GM19043 (cell line): ENCODE measurements around the gene TSTD2.
"Not testable (repeated sequence)": the region's sequence is repeated elsewhere in the genome, so short reads cannot be mapped to it uniquely, and the experiment has no call there.

Experiments
- ATAC-seq: cut with Tn5 transposase; IDR thresholded peaks from one replicate; pipeline ENCODE4 v1.9.1; 2021; ENCODE audit warnings: low read depth; ENCODE audit not compliant: unreplicated experiment

TSTD2 gene

DNA sequence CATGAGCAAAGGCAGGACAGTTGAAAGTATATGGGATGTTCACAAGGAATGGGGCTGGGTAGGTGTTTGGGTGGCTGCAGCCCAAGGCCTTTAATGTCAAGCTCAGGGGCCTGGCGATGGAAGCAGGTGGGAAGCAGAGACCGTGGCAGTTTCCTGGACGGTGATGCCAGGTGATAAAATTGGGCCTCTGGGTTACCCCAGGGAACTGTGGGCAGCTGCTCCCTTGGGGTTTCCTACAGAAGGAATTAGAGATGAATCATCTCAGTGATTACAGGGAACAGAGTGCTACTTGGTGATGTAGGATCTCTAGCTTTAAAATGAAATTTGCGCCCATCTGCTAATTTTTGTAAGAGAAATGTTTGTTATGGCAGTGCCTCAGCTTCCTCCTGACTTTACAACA lies 39.2 kb downstream of the TSTD2 start:
- no peak for ATAC-seq

DNA sequence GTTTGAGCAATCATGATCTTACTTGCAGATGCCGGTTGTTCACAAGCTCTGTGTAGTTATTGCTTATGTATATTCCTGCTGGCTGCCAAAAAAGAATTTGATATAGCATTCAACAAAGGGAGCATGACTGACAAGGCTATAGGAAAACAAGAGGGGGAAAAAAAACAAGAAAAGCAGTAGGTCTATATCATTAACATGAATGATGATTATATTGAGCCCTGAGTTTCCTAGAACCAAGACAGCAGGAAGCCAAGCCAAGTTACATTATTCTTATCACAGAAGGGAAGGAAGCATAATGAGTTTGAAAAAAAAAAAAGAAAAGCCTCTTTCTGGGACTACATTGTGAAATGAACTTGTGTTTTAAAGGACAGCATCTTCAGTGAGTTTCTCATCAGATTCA lies 41.0 kb downstream of the TSTD2 start:
- ATAC-seq: no peak

DNA sequence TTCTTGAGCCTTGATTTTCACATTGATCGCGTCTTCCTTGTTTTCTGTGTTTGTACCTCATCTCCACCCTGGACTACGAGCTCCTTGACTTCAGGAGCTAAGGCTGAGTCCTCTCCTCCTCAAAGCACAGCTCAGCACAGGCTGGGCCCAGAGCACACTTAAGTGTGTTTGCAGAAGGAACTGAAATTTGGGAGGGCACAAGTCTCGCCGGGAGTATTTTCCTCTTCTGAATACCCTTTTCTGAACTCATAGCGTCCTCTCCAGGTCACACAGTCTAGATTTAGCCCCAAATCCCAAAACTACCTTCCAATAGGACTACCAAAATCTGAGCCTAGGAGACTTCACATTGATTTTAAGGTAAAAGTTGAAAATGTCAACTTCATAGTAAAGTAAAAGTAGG lies 41.6 kb downstream of the TSTD2 start:
- ATAC-seq: no peak

- ATAC-seq: not testable (repeated sequence)
These were observed 46.3 kb downstream of the TSTD2 start for GRCh38 chr9:97586909-97587308.

- ATAC-seq: not testable (repeated sequence)
These were observed 48.4 kb downstream of the TSTD2 start for GRCh38 chr9:97584778-97585177.

- ATAC-seq: not testable (repeated sequence)
These were observed 51.6 kb downstream of the TSTD2 start for GRCh38 chr9:97581590-97581989.

DNA sequence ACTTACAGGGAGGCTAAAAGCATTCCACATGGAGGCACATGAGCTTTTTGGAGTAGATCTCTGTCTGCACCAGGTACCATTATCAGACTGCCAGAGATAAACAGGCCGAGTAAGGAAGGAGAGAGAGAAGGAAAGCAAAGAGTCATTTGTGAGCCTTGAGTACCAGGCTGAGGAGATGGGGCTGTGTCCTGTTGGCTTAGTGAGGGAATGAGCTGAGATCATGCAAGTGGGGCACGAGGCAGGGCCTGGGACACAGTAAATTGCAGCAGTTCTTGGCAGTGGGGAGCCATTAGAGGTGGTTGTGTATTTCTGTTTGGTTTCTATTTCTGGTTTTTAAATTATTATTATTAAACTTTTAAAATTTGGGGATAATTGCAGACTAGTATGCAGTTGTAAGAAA lies 53.3 kb downstream of the TSTD2 start:
- no peak for ATAC-seq

DNA sequence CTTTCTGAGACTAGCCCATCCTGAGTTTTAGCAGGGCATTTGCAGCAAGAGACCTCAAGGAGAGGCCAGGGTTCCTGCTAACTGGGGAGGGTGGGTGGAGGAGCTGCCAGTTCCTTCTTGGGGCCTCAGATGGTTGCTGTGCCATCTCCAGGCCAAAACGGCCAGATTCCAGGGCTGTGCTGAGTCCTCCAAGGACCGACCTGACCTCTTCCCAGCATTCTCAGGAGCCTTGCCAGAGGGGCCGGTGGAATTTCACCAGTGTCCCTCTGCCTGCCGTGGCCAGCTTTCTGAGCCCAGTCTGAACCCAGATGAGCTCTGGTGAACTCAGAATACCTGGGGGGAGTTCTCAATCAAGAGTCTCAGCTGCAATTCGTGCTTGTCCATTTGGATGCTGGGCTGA lies 54.3 kb downstream of the TSTD2 start:
- ATAC-seq: no peak

DNA sequence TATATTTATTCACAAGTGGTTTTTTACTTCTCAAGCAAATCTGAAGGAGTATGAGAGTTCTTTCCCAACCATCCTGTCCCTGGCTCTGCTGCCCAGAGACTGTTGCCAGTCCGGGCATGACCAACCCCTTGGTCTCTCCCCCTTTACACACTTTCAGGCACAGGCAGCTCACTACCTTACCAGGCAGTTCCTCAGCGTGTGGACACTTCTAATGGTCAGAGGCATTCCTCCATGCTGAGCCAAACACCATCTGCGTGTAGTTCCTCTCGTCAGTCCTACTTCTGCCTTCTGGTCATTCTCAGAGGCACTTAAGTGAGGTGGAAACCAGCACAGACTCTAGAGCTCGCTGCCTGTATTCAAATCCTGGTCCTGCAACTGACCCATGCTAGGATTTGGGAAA lies 56.1 kb downstream of the TSTD2 start:
- no peak for ATAC-seq

DNA sequence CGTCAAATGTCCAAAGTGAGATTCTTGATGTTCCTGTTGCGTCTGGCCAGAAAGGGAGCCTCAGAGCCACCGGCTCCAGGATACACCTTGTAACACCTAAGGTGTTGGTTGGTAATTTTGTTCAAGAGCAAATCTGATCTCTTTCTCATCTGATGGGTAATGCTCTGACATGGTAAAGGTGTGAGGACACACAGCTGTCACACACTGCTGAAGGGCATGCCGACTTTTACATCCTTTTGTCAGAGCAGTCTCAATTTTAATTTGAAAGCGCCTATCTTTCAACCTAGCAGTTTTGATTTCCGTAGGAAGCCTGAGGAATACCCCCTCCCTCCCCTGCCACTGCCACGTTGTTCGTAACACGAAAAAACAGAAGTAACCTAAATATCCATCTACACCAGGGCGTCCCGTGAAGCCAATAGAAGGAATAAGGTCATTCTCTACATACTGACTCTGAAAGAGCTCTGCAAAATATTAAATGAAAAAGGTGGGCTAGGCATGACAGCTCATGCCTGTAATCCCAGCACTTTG lies 57.4 kb downstream of the TSTD2 start:
- no peak for ATAC-seq

DNA sequence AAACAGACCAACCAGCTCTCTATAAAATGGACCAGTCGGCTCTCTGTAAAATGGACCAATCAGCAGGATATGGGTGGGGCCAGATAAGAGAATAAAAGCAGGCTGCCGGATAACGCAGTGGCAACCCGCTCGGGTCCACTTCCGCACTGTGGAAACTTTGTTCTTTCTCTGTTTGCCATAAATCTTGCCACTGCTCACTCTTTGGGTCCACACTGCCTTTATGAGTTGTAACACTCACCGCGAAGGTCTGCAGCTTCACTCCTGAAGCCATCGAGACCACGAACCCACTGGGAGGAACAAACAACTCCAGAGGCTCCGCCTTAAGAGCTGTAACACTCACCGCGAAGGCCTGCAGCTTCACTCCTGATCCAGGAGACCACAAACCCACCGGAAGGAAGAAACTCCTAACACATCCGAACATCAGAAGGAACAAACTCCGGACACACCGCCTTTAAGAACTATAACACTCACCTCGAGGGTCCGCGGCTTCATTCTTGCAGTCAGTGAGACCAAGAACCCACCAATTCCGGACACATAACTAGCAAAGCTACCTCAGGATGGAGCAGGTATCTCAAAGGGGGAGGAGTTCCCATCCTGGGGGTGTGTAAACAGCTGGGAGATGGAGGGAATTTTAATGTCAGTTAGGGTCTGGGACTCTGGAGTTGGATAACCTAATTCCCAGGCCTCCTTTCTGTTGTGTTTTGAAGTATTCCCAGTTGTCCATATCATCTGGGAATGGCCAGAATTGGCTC lies 58.1 kb downstream of the TSTD2 start:
- not testable (repeated sequence) for ATAC-seq

GRCh38 chr9:97574101-97574571 lies 59.0 kb downstream of the TSTD2 start:
- not testable (repeated sequence) for ATAC-seq

GRCh38 chr9:97573482-97574073 lies 59.6 kb downstream of the TSTD2 start:
- no peak for ATAC-seq

- ATAC-seq: no peak
These were observed 60.2 kb downstream of the TSTD2 start for GRCh38 chr9:97572892-97573365.

DNA sequence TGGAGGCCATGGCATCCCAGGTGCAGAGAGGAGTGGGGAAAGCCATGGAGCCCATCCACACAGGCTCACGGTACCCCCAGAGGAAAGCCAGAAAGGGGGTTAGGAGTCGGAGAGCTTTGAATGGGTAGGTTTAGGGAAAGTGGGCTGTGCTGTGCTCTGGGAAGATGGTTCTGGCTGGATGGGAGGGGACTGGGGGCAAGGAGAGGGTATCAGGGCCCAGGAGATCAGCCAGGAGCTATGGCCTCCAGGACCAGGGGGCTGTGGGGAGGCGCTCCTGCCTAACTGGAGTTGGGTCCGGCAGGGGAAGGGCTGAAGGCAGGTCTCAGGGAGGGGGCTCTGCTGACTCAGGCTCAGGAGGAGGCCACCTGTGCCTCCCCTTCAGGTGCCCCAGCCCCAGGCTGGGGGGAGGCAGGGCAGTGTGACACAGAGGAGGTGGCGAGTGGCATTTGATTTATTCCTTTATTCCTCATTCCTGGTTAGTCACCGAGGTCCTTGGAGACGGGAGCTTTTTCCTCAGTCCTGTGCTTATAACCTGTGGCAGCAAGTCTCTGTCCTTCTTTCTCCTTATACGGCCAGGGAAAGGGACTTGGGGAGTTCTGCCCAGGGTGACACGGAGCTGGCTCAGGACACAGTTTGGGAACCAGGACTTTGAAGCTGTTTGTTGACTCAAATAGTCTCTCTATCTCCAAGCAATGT lies 60.8 kb downstream of the TSTD2 start:
- no peak for ATAC-seq

DNA sequence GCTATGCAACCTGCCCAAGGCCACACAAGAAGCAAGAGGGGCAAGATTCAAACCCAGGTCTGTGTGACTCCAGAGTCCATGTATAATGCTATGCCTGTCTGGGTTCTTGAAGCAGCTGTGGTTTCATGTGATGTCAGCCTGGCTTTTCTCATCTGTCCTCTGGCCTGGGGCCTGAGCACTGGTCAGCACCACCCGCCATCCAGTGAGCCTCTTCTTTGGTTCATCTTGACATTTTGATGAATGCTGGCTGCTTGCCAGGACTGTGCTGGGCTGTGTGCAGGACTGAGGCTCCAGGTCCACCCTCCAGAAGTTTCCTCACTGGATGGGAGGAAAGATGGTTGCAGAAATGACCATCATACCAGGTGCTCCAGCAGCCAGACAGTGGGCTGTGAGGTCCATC lies 61.5 kb downstream of the TSTD2 start:
- ATAC-seq: no peak

GRCh38 chr9:97570899-97571298 lies 62.3 kb downstream of the TSTD2 start:
- no peak for ATAC-seq

GRCh38 chr9:97568461-97569275 lies 64.5 kb downstream of the TSTD2 start:
- no peak for ATAC-seq

DNA sequence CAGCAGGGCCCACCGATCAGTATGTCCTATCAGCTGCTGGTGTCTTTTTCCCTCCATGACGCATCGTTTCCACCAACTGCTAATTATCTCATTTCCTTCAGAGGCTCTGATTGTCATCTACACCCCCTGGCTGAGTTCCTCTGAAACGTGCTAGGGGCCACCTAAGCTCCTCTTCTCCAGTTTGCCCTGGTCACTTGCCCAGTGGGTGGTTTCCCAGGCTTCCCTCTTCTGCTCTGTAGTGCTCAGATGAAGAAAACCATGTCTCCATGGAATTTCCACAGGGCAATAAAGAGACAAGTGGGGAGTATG lies 65.3 kb downstream of the TSTD2 start:
- no peak for ATAC-seq

- ATAC-seq: no peak
These were observed 65.8 kb downstream of the TSTD2 start for GRCh38 chr9:97567182-97567893.
